Trophoblast cell (in vitro differentiated cells and primary cell): Measurements from ENCODE around the gene BCL2L12.

ENCODE experiments used
- DNase-seq, 2 donors: peaks; one replicate each; pipeline ENCODE4 v3.0.0-alpha.2; 2016
- H2AFZ ChIP-seq: 2 replicates; pipeline ENCODE4 v1.6.1; 2013; ENCODE audit warnings: low read length, moderate library complexity, mild to moderate bottlenecking; ENCODE audit not compliant: insufficient read depth, poor library complexity
- H2AK5ac ChIP-seq: 2 replicates; pipeline ENCODE4 v1.6.1; 2013; ENCODE audit warnings: mild to moderate bottlenecking, low read length
- H2BK120ac ChIP-seq: 2 replicates; pipeline ENCODE4 v1.6.1; 2013; ENCODE audit warnings: low read length, mild to moderate bottlenecking, moderate library complexity; ENCODE audit not compliant: insufficient read depth, poor library complexity
- H2BK12ac ChIP-seq: 2 replicates; pipeline ENCODE4 v1.6.1; 2013; ENCODE audit warnings: mild to moderate bottlenecking, low read length, moderate library complexity
- H2BK5ac ChIP-seq: 2 replicates; pipeline ENCODE4 v1.6.1; 2013; ENCODE audit warnings: low read length, low read depth, moderate library complexity, mild to moderate bottlenecking; ENCODE audit not compliant: poor library complexity
- H3K14ac ChIP-seq: 2 replicates; pipeline ENCODE4 v1.6.1; 2013; ENCODE audit warnings: mild to moderate bottlenecking, low read length
- H3K18ac ChIP-seq: 2 replicates; pipeline ENCODE4 v1.6.1; 2013; ENCODE audit warnings: mild to moderate bottlenecking, low read length
- H3K23ac ChIP-seq: 2 replicates; pipeline ENCODE4 v1.6.1; 2013; ENCODE audit warnings: low read length
- H3K27ac ChIP-seq: 2 replicates; pipeline ENCODE4 v1.5.1; 2013; ENCODE audit warnings: low read depth, mild to moderate bottlenecking, inconsistent platforms, low read length, moderate library complexity
- H3K27me3 ChIP-seq: 2 replicates; pipeline ENCODE4 v1.6.1; 2013; ENCODE audit warnings: inconsistent platforms, mild to moderate bottlenecking, low read length, moderate library complexity; ENCODE audit not compliant: insufficient read depth
- H3K36me3 ChIP-seq, 2 experiments: 1 replicate in 1 of 2; 2 replicates in 1 of 2; pipeline ENCODE4 v1.6.1; 2013; ENCODE audit warnings: low read length in 2 of 2, mild to moderate bottlenecking in 2 of 2, moderate library complexity in 1 of 2; ENCODE audit not compliant: insufficient read depth in 2 of 2, control insufficient read depth in 1 of 2
- H3K4ac ChIP-seq: 2 replicates; pipeline ENCODE4 v1.6.1; 2013; ENCODE audit warnings: low read depth, mild to moderate bottlenecking, low read length, moderate library complexity
- H3K4me1 ChIP-seq, 2 experiments: 1 replicate in 1 of 2; 2 replicates in 1 of 2; pipeline ENCODE4 v1.6.1; 2013; ENCODE audit warnings: low read length in 2 of 2, mild to moderate bottlenecking in 2 of 2, moderate library complexity in 1 of 2; ENCODE audit not compliant: insufficient read depth in 2 of 2, control insufficient read depth in 1 of 2
- H3K4me2 ChIP-seq: 2 replicates; pipeline ENCODE4 v1.6.1; 2013; ENCODE audit warnings: inconsistent platforms, mild to moderate bottlenecking, low read length, moderate library complexity
- H3K4me3 ChIP-seq: 2 replicates; pipeline ENCODE4 v1.5.1; 2013; ENCODE audit warnings: mild to moderate bottlenecking, low read depth, low read length, inconsistent platforms
- H3K79me1 ChIP-seq: one replicate; pipeline ENCODE4 v1.6.1; 2013; ENCODE audit warnings: low read length
- H3K79me2 ChIP-seq: 2 replicates; pipeline ENCODE4 v1.6.1; 2013; ENCODE audit warnings: low read length, mild to moderate bottlenecking; ENCODE audit not compliant: control insufficient read depth, insufficient read depth, poor library complexity
- H3K9ac ChIP-seq: 2 replicates; pipeline ENCODE4 v1.6.1; 2013; ENCODE audit warnings: mild to moderate bottlenecking, low read length
- H3K9me3 ChIP-seq: 2 replicates; pipeline ENCODE4 v1.6.1; 2013; ENCODE audit warnings: low read depth, mild to moderate bottlenecking, control low read depth, inconsistent platforms, low read length; ENCODE audit not compliant: insufficient read depth
- H4K12ac ChIP-seq: 2 replicates; pipeline ENCODE4 v1.6.1; 2013; ENCODE audit warnings: low read depth, mild to moderate bottlenecking, low read length, moderate library complexity
- H4K8ac ChIP-seq: 2 replicates; pipeline ENCODE4 v1.6.1; 2013; ENCODE audit warnings: low read depth, mild to moderate bottlenecking, low read length, moderate library complexity
- H4K91ac ChIP-seq: one replicate; pipeline ENCODE4 v1.6.1; 2013; ENCODE audit warnings: low read depth, mild to moderate bottlenecking, low read length, moderate library complexity
- WGBS: extraction: QIAGEN DNeasy Blood & Tissue Kit; methylation state at CpG from one replicate; pipeline ENCODE4 v1.1.7; 2013; ENCODE audit warnings: missing lambda C conversion rate; ENCODE audit not compliant: insufficient read length, insufficient coverage; ENCODE audit errors: extremely low coverage; 5-methylcytosine and 5-hydroxymethylcytosine counted together

The BCL2L12 gene

GRCh38 chr19:49679771-49680413, 14.2 kb downstream of the BCL2L12 start:
- Histone ChIP-seq H2AK5ac (no peak overlapping the region), H3K4ac (peak overlapping the region; percentile 93), H4K91ac (no peak overlapping the region), H3K27ac (no peak overlapping the region), H2AFZ (no peak overlapping the region), H3K36me3 (peaks cover 35 to 36% of the 10 kb centered on the region in 2 experiments), H2BK120ac (no peak overlapping the region), H3K79me2 (peaks cover 28% of the 10 kb centered on the region), H3K4me2 (no peak overlapping the region), H4K12ac (peak overlapping the region; percentile 43), H3K9ac (no peak overlapping the region), H3K4me3 (no peak overlapping the region), H3K9me3 (peaks cover 2% of the 10 kb centered on the region), H3K4me1 (peaks cover 13% of the 10 kb centered on the region in 2 experiments), H3K27me3 (no peaks in the 10 kb centered on the region), H3K14ac (no peak overlapping the region), H2BK5ac (no peak overlapping the region), H4K8ac (peak overlapping the region; percentile 33), H3K79me1 (peaks cover 18% of the 10 kb centered on the region), H3K23ac (no peak overlapping the region), H3K18ac (no peak overlapping the region), H2BK12ac (no peak overlapping the region)
- no CpG with 5 or more reads among the region's 10 CpGs for WGBS
- DNase-seq: no peak

GRCh38 chr19:49680421-49681351, 15.0 kb downstream of the BCL2L12 start:
- Histone ChIP-seq H4K12ac (no peak overlapping the region), H3K79me2 (peaks cover 28% of the 10 kb centered on the region), H3K36me3 (peaks cover 42 to 44% of the 10 kb centered on the region in 2 experiments), H2BK120ac (no peak overlapping the region), H2BK12ac (no peak overlapping the region), H3K4me2 (peak overlapping the region; percentile 22), H3K27ac (no peak overlapping the region), H3K27me3 (no peaks in the 10 kb centered on the region), H3K14ac (no peak overlapping the region), H3K9ac (no peak overlapping the region), H2BK5ac (no peak overlapping the region), H3K4me3 (no peak overlapping the region), H3K18ac (peak overlapping the region; percentile 11), H3K4me1 (peaks cover 13% of the 10 kb centered on the region in 2 experiments), H3K79me1 (peaks cover 18% of the 10 kb centered on the region), H4K8ac (peak overlapping the region; percentile 33), H4K91ac (no peak overlapping the region), H2AK5ac (no peak overlapping the region), H3K23ac (no peak overlapping the region), H2AFZ (no peak overlapping the region), H3K9me3 (peaks cover 2% of the 10 kb centered on the region), H3K4ac (peak overlapping the region; percentile 93)
- DNase-seq: peak; percentile 91 to 94
- WGBS: no CpG with 5 or more reads among the region's 40 CpGs

GRCh38 chr19:49681830-49682229, 16.1 kb downstream of the BCL2L12 start:
- Histone ChIP-seq H2BK5ac (no peak overlapping the region), H3K4me2 (no peak overlapping the region), H3K4ac (peak overlapping the region; percentile 24), H3K14ac (no peak overlapping the region), H3K36me3 (peaks cover 52 to 53% of the 10 kb centered on the region in 2 experiments), H3K79me2 (peaks cover 27% of the 10 kb centered on the region), H3K4me1 (peaks cover 13% of the 10 kb centered on the region in 2 experiments), H2AFZ (no peak overlapping the region), H3K9me3 (peaks cover 2% of the 10 kb centered on the region), H3K9ac (no peak overlapping the region), H2BK120ac (no peak overlapping the region), H3K27me3 (no peaks in the 10 kb centered on the region), H2AK5ac (no peak overlapping the region), H3K23ac (no peak overlapping the region), H4K8ac (no peak overlapping the region), H2BK12ac (no peak overlapping the region), H3K27ac (no peak overlapping the region), H3K79me1 (peaks cover 12% of the 10 kb centered on the region), H4K91ac (no peak overlapping the region), H4K12ac (no peak overlapping the region), H3K4me3 (peak overlapping the region; percentile 30), H3K18ac (peak overlapping the region; percentile 1)
- no peak for DNase-seq
- WGBS: no CpG with 5 or more reads among the region's 19 CpGs

- Histone ChIP-seq H3K9ac (no peak overlapping the region), H3K18ac (no peak overlapping the region), H3K36me3 (peaks cover 56 to 57% of the 10 kb centered on the region in 2 experiments), H3K79me1 (peaks cover 10% of the 10 kb centered on the region), H3K4me3 (no peak overlapping the region), H3K14ac (no peak overlapping the region), H4K12ac (no peak overlapping the region), H2AFZ (no peak overlapping the region), H2BK120ac (no peak overlapping the region), H3K27me3 (no peaks in the 10 kb centered on the region), H3K27ac (no peak overlapping the region), H2BK12ac (no peak overlapping the region), H4K8ac (no peak overlapping the region), H2BK5ac (no peak overlapping the region), H2AK5ac (no peak overlapping the region), H3K9me3 (peaks cover 2% of the 10 kb centered on the region), H4K91ac (no peak overlapping the region), H3K4me2 (no peak overlapping the region), H3K23ac (no peak overlapping the region), H3K79me2 (peaks cover 25% of the 10 kb centered on the region), H3K4me1 (peaks cover 13% of the 10 kb centered on the region in 2 experiments), H3K4ac (peak overlapping the region; percentile 14)
- no CpG with 5 or more reads among the region's 8 CpGs for WGBS
- DNase-seq: no peak
Observed at GRCh38 chr19:49682274-49682673, 16.5 kb downstream of the BCL2L12 start.
